Central memory CD4-positive, alpha-beta T cell (primary cell): ENCODE results near the gene GCSAML.
"Not testable (repeated sequence)": the region's sequence is repeated elsewhere in the genome, so short reads cannot be mapped to it uniquely, and the experiment has no call there.

Experiments used
- DNase-seq: peaks from one replicate; pipeline ENCODE4 v3.0.0; 2022
- total RNA-seq, 3 experiments: gene quantifications; one replicate each; lab custom pipeline; 2026; lab: John Stamatoyannopoulos, UW

Gene GCSAML
- total RNA-seq: 0 to 0.19 (median 0.07) reads per million in 3 experiments

DNA sequence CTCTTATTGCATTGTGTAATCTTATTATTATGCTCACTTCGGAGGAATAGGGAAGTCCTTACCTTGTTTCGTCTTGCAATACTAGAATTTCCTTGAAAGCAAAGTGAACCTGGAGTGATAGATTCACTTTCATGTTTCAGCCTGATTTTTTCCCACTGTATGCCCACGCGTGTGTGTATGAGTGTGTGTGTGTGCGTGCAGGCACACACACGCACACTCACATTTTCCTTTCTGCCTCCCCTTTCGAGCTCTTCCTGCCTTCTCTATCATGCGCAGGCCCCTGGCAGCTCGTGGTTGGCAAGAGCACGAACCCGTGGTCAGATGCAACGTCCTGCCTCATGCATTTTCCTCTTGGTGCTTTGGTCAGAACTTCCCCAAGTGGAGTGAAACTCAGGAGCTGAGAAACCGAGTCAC lies at the start of gene GCSAML:
Gene GCSAML (plus strand): TSS at position 366 of the 414 bp plus-strand sequence. CDS start 58 bp downstream, outside the sequence.
- no peak for DNase-seq

DNA sequence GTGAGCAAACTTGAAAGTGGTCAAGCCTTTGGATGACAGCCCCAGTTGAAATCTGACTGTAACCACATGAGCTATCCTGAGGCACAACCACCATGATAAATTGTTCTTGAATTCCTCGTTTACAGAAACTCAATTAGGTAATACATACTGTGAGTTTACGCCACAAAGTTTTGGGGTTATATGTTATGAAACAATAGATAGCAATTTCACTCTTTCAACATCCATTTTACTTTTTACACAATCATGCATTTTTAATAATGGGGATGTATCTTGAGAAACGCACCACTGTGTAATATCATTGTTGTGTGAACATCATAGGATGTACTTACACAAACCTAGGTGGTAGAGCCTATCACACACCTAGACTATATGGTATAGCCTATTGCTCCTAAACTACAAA lies 48.1 kb upstream of the GCSAML start:
- DNase-seq: no peak

DNA sequence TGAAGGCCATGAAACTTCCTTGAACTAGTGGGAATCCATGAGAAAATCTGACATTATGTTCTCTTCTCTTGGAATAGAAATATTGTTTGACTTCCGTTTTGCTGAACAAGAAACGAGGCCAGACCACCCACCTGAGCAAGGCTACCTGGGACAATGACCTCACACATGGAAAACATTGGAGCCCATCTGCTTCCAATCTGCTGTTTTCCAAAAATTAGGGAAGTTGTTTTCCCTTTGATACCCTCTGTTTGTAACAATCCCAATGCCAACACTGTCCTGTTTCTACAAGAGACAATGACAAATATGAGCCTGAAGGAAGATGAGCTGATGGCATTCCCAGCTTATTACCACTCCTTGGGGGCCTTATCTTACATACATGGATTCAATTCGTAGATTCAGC lies 42.1 kb upstream of the GCSAML start:
- no peak for DNase-seq

DNA sequence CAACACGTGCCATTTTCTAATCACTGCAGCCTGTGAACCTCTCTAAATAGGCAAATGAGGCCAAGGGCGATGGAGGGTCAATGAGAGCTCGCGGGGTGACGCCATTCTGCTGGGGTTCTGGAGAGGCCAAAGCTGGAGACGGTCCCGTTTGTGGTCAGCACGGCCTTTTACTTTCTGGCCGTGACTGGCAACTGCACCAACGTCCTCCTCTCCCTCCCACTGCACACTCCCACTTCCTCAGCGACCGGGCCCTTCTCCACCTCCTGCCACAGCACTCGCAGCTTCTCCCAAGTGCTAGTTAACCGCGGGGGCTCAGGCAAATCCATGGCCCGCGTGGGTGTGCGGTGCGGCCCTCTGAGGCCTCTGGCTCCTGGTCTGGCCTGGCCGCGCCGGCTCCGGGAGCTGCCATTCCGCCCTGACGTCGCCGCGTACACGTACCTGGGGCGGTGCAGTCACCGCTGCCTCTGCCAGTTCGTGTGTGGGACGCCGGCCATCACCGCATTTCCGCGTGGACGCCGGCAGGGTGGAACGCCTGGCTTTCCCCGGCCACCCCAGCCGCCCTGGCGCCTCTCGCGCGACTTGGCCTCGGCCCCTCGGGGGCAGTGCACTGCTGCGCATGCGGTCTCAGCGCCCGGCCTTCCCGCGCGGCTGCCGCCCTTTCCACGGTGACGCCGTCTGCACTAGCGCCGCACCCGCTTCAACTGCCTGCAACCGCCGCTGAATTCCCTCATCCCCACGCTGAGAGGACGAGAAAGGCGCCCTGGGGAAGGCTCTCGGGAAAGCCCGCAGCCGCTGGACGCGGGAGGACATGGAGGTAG lies 30.9 kb upstream of the GCSAML start:
- no peak for DNase-seq

DNA sequence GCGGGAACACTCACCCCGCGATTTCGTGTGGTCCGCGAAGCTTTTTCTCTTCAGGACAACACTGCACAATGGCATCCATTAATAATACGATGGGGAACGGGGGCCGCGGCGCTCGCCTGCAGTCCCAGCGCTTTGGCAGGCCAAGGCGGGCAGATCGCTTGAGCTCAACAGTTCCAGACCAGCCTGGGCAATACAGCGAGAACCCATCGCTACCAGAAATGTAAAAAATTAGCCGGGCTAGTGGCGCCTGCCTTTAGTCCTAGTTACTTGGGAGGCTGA lies 30.4 kb upstream of the GCSAML start:
- DNase-seq: no peak

DNA sequence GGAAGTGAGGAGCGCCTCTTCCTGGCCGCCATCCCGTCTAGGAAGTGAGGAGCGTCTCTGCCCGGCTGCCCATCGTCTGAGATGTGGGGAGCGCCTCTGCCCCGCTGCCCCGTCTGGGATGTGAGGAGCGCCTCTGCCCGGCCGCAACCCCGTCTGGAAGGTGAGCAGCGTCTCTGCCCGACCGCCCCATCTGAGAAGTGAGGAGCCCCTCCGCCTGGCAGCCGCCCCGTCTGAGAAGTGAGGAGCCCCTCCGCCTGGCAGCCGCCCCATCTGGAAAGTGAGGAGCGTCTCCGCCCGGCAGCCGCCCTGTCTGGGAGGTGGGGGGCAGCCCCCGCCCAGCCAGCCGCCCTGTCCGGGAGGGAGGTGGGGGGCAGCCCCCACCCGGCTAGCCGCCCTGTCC lies 27.0 kb upstream of the GCSAML start:
- DNase-seq: not testable (repeated sequence)

DNA sequence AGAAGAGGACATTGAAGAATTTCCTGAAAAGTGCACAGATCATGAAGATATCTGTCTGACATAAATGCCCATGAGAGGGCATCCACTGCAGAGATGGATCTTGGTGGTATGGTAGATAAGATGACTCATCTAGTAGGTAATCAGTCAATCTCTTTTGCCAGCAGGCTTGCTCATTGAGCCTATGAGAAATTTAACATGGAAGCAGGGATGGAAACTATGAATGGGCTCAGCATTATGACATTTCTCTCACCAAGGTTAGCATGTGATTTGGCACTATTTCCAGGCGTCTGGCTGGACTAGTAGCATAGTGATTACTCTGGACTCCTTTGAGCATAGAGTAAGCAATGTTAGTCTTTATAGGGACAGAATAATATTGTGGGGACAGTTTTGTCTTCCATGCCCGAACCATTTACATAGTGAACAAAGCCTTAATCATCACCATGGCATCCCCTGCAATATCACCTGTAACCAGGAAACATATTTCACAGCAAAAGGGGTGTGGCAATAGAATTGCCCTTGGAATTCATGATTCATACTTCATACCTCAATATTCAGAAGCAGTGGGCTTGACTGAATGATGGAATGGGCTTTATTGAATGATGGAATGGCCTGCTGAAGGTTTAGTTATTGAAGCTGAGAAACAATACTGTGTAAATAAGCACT lies 20.0 kb upstream of the GCSAML start:
- DNase-seq: no peak

DNA sequence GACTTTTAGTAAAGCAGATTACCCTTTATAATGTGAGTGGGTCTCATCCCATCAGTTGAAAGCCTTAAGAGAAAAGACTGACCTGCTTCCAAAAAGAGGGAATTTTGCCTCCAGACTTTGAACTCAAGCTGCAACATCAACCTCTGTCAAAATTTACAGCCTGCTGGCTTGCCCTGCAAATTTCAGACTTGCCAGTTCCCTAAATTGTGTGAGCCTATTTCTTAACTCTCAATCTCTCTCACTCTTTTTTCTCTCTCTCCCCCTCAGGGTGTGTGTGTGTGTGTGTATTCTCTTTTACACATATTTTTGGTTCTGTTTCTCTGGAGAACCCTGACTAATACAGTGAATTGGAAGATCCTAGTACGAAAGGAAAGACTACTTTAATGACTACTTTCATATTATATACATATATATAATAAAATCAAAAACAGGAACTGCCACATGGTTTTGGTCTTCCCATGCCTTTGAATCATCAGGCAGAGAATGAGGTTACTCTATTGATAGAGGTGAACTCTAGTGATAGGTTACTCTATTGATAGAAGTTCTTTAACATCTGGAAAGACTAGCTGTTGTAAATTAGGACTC lies 19.1 kb upstream of the GCSAML start:
- DNase-seq: no peak

DNA sequence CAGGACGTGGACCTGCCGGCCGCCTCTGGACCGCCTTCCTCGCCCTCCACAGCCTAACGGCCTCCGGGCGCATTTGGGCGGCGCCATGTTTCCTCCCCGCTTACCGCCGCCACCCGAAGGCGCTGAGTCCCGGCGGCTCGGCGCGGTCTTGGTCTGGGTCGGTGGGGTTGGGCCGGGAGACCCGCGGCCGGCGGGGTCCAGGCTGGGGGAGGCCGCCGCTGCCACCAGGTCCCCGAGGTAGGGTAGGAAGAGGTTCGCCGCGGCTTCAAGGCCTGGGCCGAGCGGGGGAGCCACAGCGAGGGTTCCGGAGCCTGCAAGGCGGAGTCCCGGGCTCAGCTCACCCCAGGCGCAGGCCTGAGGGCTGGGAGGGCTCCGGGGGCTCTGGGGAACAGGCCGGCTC lies 18.1 kb upstream of the GCSAML start:
- DNase-seq: no peak

DNA sequence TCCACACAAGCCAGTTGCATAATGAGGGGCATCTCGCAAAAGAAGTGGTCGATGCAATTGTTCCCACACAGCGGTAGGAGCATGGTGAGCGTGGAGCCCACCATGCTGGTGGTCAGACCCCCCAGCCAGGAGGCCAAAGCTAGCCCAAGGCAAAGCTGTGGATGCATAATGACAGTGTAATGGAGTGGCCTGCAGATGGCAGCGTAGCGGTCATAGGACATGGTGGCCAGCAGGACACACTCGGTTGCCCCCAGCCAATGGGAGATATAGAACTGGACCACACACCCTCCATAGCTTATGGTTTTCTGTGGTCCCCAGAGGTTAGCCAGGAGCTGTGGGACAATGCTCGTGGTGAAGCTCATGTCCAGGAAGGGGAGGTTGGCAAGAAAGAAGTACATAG lies 17.0 kb upstream of the GCSAML start:
- DNase-seq: no peak

DNA sequence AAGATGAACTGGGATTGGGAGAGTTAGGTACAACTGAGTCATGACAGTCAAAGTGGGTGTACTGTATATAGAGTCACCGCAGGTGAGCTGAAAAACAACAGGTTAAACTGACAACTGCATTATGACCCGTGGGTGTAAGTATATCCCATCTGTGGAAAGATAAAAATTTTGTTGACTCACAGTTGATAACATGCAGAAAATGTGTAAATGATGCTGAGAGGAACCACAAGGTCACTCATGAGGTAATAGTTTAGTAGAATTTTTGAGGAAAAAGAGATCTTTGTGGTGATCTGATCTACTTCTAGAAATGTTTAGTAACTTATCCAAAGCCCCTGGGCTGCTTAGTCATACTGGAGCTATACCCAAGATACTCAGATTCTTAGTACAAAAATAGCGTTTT lies 13.5 kb upstream of the GCSAML start:
- DNase-seq: no peak

DNA sequence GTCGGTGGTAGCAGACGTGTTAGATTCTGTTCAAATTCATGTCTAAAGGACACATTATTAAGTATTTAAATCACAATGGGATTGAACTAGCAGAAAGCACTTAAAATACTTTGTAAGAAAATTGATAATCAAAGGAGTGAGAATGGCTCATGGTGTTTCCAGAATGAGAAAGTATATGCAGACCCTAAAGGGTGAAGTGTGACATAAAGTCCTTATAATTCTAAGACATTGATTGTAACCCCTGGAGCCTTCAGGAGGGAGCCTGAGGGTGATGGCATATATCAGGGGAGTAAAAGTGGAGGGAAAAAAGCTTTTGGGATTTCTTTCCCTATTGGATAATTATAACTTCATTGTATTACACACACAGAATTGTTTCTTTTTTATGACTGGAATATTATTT lies 12.6 kb upstream of the GCSAML start, which contains the start of gene OR2C3:
Gene OR2C3 (minus strand): TSS at position 101 of the 400 bp plus-strand sequence. CDS start 3,929 bp downstream, outside the sequence.
- no peak for DNase-seq

DNA sequence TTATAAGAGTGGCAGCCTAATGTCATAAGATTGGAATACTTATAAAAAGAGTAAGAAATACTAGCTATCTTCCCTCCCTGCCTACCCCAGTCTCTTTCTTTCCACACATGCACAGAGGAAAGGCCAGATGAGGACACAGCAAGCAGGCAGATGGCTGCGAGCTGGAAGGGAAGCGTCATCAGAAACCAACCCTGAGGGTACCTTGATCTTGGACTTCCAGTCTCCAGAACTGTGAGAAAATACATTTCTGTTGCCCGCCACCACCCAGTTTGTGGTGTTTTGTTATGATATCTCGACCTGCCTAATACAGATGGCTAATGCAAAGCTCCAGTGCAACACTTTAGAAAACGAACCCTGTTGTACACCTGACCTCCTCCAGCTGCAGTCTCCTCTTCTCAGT lies 10.4 kb upstream of the GCSAML start:
- DNase-seq: no peak

DNA sequence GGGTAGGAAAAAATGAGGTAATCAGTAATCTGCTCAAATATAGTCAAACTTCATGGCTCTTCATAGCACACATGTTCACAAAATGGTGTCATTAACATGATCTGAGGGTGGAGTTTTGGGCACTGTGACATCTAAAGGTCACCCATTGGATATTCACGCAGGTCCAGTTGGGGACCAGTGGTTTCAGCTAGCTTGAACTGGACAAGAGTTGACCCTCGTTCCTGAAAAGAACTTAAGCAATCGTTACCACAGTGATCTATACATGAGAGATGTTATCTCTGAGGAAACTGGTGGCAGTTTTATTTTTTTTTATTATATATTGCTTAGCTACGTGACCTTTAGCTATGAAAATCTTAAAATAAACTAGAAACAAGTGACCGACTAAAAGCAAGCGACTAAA lies 9.7 kb upstream of the GCSAML start:
- DNase-seq: no peak

DNA sequence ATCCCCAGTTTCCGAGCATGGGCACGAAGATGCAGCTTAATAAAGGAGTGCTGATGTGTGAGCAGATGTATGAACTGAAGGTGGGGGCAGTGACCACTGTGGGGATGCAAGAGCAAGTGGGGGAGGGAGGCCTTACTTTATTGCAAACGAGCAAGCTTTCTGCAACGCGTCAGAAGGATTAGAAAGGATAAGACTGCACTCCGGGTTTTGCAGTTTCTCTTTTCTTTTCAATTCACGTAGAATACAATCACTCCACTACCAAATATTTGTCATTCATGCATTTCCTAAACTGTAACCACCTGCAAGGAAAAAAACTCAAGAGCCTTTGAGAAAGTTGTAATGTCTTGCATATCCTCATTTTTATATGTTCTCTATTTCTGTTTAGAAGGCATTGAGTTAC lies 8.4 kb upstream of the GCSAML start:
- no peak for DNase-seq

DNA sequence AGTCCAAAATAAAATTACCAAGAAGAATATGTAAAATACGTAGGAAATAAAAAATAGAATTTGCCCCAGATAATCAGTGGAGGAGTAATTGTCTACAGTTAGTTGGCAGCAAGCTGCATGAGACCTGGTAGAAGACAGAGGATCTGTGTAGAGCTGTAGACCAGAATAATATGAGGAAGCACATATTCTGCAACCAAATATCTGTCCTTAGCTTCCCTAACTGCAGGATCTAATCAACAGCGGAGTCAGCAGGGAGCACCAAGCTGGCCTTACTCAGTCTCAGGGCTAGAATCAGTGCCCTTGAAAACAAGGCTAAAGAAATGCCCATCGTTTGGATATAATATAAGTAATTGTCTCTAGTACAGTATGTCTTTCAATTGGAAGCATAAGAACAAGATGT lies 6.1 kb upstream of the GCSAML start:
- no peak for DNase-seq

DNA sequence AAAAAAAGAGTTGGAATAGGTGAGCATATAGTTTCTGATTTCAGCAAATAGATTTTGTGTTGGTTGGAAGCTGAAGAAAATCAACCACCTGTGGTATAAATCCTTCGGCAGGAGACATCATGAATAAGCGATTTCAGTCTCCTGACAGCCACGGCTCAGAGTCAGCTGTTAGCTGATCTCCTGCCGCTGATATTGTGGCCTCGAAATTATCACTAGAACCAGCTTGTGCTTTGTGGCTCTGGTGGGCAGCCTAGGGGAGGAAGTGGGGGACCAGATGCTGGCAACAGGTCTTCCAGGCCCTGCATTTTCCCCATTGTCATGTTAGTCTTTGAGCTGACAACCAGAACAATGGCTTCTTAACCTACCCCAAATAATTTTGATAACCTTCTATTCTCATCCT lies 842 bp upstream of the GCSAML start:
- no peak for DNase-seq

DNA sequence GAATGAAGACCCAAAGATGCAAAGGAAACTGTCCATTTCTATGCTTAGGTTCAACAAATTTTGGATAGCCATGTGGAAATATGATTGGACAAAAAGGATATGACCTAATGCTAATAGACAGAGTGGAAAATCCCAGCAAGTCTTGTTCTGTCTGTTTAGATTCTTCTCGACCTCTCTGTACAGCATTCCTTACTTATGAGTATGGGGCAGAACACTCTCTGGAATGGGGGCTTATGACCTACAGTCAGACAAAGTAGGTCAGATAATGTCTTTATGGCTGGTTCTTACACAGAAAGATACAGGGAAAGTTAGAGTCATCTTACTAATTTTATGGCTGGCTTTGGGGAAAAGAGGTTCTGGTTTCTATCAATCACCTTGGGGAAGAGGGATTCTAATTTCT lies 2.8 kb downstream of the GCSAML start:
- DNase-seq: no peak

DNA sequence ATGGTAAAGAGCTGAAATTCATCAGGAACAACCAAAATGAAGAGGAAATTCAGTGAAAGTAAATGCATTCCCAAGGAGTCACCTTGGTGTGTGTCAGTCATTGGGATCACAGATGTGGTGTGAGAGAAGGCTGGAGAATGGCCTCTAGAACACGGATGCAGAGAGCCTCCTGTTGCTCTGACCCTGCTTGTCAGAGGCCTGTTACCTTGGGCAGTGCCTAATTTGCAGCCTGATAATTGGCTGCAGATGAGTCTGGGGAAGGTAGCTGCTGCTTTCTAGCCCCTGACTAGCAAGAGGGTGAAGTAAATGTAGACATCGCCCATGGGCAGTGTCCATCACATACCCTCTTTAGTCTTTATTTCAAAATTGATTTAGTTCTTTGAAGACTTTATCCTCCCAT lies 3.3 kb downstream of the GCSAML start:
- no peak for DNase-seq

DNA sequence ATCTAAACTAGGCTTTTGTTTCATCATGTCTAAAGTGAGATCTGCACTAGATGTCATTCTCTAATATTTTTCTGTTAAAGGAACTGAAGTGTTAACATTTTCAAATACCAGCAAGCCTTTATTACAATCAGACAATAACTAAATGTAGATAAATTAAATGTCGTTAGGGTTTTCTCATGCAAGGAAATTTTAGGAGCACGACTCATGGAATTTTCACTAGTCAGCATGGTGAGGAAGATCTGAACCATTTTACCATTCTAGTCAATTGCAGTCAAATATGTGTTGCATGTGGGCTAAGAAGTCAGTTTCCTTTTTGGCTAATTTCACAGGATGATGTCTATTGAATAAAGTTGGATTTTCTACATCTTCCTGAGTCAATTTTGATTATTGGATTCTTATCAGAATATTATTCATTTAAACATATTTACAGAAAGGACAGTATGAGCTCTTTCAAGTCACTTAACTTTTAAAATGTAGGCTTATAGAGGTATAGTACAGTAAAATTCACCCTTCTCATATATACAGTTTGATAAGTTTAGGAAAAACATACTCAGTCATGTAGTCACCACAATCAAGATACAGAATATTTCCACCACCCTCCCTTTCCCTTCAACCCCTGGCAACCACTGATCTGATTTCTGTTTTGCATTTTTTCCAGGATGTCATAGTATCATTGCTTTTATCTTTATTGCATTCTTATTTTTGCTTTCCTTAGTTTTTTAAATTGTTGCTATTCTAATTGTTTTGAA lies 9.2 kb downstream of the GCSAML start:
- no peak for DNase-seq

DNA sequence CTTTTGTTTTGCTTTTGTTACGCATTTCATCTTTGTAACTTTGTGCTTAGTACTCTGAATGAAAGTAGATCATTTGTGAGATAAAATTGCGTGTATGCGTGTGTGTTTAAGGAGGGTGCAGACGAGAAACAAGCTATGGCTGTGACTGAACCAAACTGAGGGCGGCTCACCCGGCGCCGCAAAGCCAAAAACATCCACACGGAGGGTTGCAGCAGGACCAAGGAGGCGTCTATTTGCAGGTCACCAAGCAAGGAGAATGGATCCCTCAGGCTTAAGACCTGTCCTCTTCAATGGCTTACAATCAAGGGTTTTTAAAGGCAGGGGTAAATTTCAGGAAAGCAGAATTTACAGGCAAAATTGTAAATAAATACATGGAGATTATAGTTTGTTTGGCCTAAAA lies 12.8 kb downstream of the GCSAML start:
- no peak for DNase-seq

DNA sequence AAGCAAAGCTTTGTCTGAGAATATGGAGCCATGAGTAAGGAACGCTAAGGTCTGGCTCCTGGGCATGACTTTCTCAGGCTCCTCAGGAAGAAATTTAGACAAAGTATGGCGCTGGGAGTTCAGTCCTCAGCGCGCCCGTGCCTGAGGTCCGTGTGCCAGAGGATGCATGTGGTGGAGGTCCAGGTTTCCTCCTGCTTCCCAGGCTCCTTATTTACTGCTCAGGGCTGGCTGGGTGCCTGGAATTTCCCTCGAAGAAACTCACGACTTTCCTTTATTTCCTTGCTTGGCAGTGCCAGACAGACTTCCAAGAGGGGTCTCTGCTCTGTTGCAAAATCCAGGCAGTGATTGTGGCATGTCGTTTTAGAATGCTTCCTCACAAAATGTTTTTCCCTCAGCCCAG lies 13.3 kb downstream of the GCSAML start:
- no peak for DNase-seq

DNA sequence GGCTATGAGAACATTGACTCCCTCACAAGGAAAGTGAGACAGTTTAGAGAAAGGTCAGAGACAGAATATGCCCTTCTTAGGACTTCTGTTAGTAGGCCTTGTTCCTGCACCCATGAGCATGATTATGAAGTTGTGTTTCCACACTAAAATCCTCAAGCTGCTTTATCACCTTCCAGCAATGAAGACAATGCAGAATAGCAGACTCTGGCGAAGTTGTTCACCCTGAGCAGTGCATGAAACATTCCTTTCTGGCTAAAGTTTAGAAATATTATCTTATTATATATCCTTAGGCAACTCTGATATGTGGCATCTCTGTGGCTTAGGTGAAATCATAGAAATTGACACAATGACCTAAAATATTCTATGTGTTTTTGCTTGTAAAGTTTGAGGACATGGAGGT lies 25.3 kb downstream of the GCSAML start:
- DNase-seq: no peak
